IPS-NIHi11 (cell line): ENCODE results near the gene POLR2I.
"Not testable (repeated sequence)": the region's sequence is repeated elsewhere in the genome, so short reads cannot be mapped to it uniquely, and the experiment has no call there.

Experiments used
- DNase-seq: peaks from one replicate; pipeline ENCODE4 v3.0.0; 2012; ENCODE audit warnings: mixed read lengths, low spot score

The POLR2I gene

GRCh38 chr19:36100476-36100875, 14.2 kb downstream of the POLR2I start:
- no peak for DNase-seq

GRCh38 chr19:36099166-36099785, 15.4 kb downstream of the POLR2I start:
- DNase-seq: no peak

- no peak for DNase-seq
Measured at GRCh38 chr19:36097036-36097435, 17.6 kb downstream of the POLR2I start.

GRCh38 chr19:36093687-36094086, 21.0 kb downstream of the POLR2I start:
- DNase-seq: no peak

GRCh38 chr19:36093146-36093662, 21.5 kb downstream of the POLR2I start:
- DNase-seq: no peak

- DNase-seq: no peak
Measured at GRCh38 chr19:36092566-36092965, 22.1 kb downstream of the POLR2I start.

GRCh38 chr19:36090910-36091695, 23.6 kb downstream of the POLR2I start:
- no peak for DNase-seq

- no peak for DNase-seq
Measured at GRCh38 chr19:36089847-36090246, 24.8 kb downstream of the POLR2I start.

GRCh38 chr19:36086326-36086725, 28.3 kb downstream of the POLR2I start:
- no peak for DNase-seq

- no peak for DNase-seq
Measured at GRCh38 chr19:36084231-36085009, 30.3 kb downstream of the POLR2I start.

GRCh38 chr19:36082916-36083315, 31.8 kb downstream of the POLR2I start:
- no peak for DNase-seq

GRCh38 chr19:36081894-36082293, 32.8 kb downstream of the POLR2I start:
- no peak for DNase-seq

GRCh38 chr19:36081385-36081784, 33.3 kb downstream of the POLR2I start:
- DNase-seq: no peak

- no peak for DNase-seq
Measured at GRCh38 chr19:36079389-36079945, 35.2 kb downstream of the POLR2I start.

GRCh38 chr19:36073121-36073876, 41.4 kb downstream of the POLR2I start:
- DNase-seq: no peak

GRCh38 chr19:36072081-36072480, 42.6 kb downstream of the POLR2I start:
- no peak for DNase-seq

- DNase-seq: not testable (repeated sequence)
Measured at GRCh38 chr19:36068810-36069499, 45.7 kb downstream of the POLR2I start.

- no peak for DNase-seq
Measured at GRCh38 chr19:36067681-36068080, 47.0 kb downstream of the POLR2I start.

- no peak for DNase-seq
Measured at GRCh38 chr19:36064826-36065225, 49.8 kb downstream of the POLR2I start.
